PC-3 (cell line): Measurements from ENCODE around the gene OR3A2. TPM values are rescaled to one million over a fixed set of nuclear protein-coding genes. Genes with fewer than 3 reads are reported as not detected.
"Not testable (repeated sequence)": the region's sequence is repeated elsewhere in the genome, so short reads cannot be mapped to it uniquely, and the experiment has no call there.

ENCODE experiments used
- ATAC-seq: fragments of 200-7000 bp; cut with Tn5 transposase; 2 replicates; pipeline ENCODE4 v1.9.1; 2020; ENCODE audit warnings: mild to moderate bottlenecking, moderate library complexity
- BruUV-seq: library from RNA; stranded (reverse); fragments of 400-500 nt; replicated peaks from 2 replicates; lab custom pipeline; 2021; lab: Mats Ljungman, UMichigan
- CTCF ChIA-PET: fragments of 300-600 bp; sonication (Branson Sonifier 250); formaldehyde crosslinking; loops from one replicate; lab custom pipeline; 2022; ENCODE audit warnings: antibody characterized with exemption; lab: Charles Lee
- POLR2A ChIA-PET: fragments of 300-600 bp; sonication (Branson Sonifier 250); formaldehyde crosslinking; loops from one replicate; lab custom pipeline; 2022; ENCODE audit warnings: antibody characterized with exemption; ENCODE audit not compliant: unreplicated experiment; lab: Charles Lee
- DNase-seq: peaks from one replicate; pipeline ENCODE4 v3.0.0-alpha.2; 2015
- H2AFZ ChIP-seq: fragments of 300-600 bp; sonication (generic); 2 replicates; pipeline ENCODE4 v1.6.0; 2016; ENCODE audit warnings: antibody characterized with exemption, low read length
- H3F3A ChIP-seq: fragments of 300-600 bp; sonication (generic); one replicate; pipeline ENCODE4 v1.6.0; 2017; ENCODE audit warnings: antibody characterized with exemption, low read length, control low read depth, mild to moderate bottlenecking; ENCODE audit not compliant: unreplicated experiment
- H3K27ac ChIP-seq: fragments of 300-600 bp; sonication (generic); 2 replicates; pipeline ENCODE4 v1.5.1; 2016; ENCODE audit warnings: mild to moderate bottlenecking, low read length
- H3K27me3 ChIP-seq: fragments of 300-600 bp; sonication (generic); 2 replicates; pipeline ENCODE4 v1.6.1; 2016; ENCODE audit warnings: low read length, mixed read lengths
- H3K36me3 ChIP-seq: fragments of 300-600 bp; sonication (generic); 2 replicates; pipeline ENCODE4 v1.6.1; 2016; ENCODE audit warnings: low read depth, mixed run types, low read length, mixed read lengths
- H3K4me1 ChIP-seq: fragments of 300-600 bp; sonication (generic); 2 replicates; pipeline ENCODE4 v1.5.1; 2016; ENCODE audit warnings: low read length; ENCODE audit not compliant: insufficient read depth
- H3K4me2 ChIP-seq: fragments of 300-600 bp; sonication (generic); 2 replicates; pipeline ENCODE4 v1.6.0; 2016; ENCODE audit warnings: low read length
- H3K4me3 ChIP-seq: fragments of 300-600 bp; sonication (generic); 2 replicates; pipeline ENCODE4 v1.5.1; 2016; ENCODE audit warnings: mild to moderate bottlenecking, low read length, mixed read lengths
- H3K79me2 ChIP-seq: fragments of 300-600 bp; sonication (generic); 2 replicates; pipeline ENCODE4 v1.6.1; 2017; ENCODE audit warnings: low read length, mixed read lengths
- H3K9ac ChIP-seq: fragments of 300-600 bp; sonication (generic); 2 replicates; pipeline ENCODE4 v1.6.0; 2016; ENCODE audit warnings: mild to moderate bottlenecking, low read length
- H3K9me2 ChIP-seq: fragments of 300-600 bp; sonication (generic); replicated peaks from 2 replicates; pipeline ENCODE4 v1.6.1; 2016; ENCODE audit warnings: mixed run types, low read length, mixed read lengths
- H3K9me3 ChIP-seq: fragments of 300-600 bp; sonication (generic); 2 replicates; pipeline ENCODE4 v1.6.1; 2016; ENCODE audit warnings: low read length, mixed read lengths
- H4K20me1 ChIP-seq: fragments of 300-600 bp; sonication (generic); 2 replicates; pipeline ENCODE4 v1.6.1; 2016; ENCODE audit warnings: low read length, mixed read lengths
- CTCF ChIP-seq: fragments of 300-600 bp; sonication (generic); conservative IDR thresholded peaks from 2 replicates; pipeline ENCODE4 v1.5.1; 2017; ENCODE audit warnings: antibody characterized with exemption, low read depth, mild to moderate bottlenecking, low read length
- EZH2 ChIP-seq: fragments of 300-600 bp; sonication (generic); IDR thresholded peaks from one replicate; pipeline ENCODE4 v1.6.1; 2017; ENCODE audit warnings: antibody characterized with exemption, mild to moderate bottlenecking, low read length; ENCODE audit not compliant: unreplicated experiment
- EZH2phosphoT487 ChIP-seq: fragments of 300-600 bp; sonication (generic); IDR thresholded peaks from 2 replicates; pipeline ENCODE4 v1.6.1; 2018; ENCODE audit warnings: mild to moderate bottlenecking, antibody characterized with exemption, low read length, borderline replicate concordance
- intact Hi-C: fragments of 100-400 bp; cut with micrococcal nuclease; formaldehyde crosslinking; loops from 2 replicates; pipeline ENCODE4 v1.9.0; 2023
- total RNA-seq: library from RNA; depleted of rRNA; stranded (reverse); fragments of >200 nt; gene quantifications from 2 replicates; pipeline ENCODE4 v1.2.3, GENCODE V29; 2014

OR3A2 gene
- total RNA-seq, 1 experiment from 2014 or later = not detected

GRCh38 chr17:3389791-3390190 is 3.7 kb upstream of the OR3A2 start:
- no peaks in the 10 kb centered on the region for H3K9me3 ChIP-seq
- no TSS peak for BruUV-seq
- H3K9ac ChIP-seq = no peak overlapping the region
- H2AFZ ChIP-seq = no peak overlapping the region
- H3K36me3 ChIP-seq = no peaks in the 10 kb centered on the region
- H3K4me3 ChIP-seq = no peak overlapping the region
- POLR2A ChIA-PET = no interaction called here
- ATAC-seq (no peak), DNase-seq (no peak)
- H3K27me3 ChIP-seq = no peaks in the 10 kb centered on the region
- no peaks in the 10 kb centered on the region for H3F3A ChIP-seq
- CTCF ChIA-PET = no interaction called here
- no peaks in the 10 kb centered on the region for H3K4me1 ChIP-seq
- no peaks in the 10 kb centered on the region for H3K79me2 ChIP-seq
- no peaks in the 10 kb centered on the region for H3K9me2 ChIP-seq
- H3K27ac ChIP-seq = no peak overlapping the region
- intact Hi-C loops = no loop called here
- no peak overlapping the region for H3K4me2 ChIP-seq
- no peaks in the 10 kb centered on the region for H4K20me1 ChIP-seq
- TF ChIP-seq EZH2 (no peak), EZH2phosphoT487 (no peak), CTCF (no peak)

DNA sequence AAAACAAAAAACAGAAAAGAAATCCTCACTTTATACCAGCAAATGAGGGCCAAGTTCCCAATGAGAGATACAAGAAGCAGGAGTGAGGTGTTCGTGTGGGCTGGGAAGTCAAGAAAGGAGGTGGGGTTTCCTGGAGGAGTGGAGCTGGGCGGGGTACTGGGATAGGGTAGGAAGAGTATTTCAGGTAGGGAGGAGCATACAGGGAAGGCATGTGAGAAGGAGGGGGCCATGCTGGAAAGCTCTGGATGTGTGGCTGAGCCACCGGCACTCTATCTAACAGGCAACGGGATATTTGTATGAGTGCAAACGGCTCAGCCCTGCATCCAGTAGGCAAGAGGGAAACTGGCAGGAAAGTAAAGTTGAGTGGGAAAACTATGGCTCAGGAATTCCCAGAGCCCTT is 4.2 kb downstream of the OR3A2 start:
- intact Hi-C loops = no loop called here
- Histone ChIP-seq H4K20me1 (no peaks in the 10 kb centered on the region), H3K9me3 (no peaks in the 10 kb centered on the region), H3K9ac (no peak overlapping the region), H3K4me2 (no peak overlapping the region), H3K4me3 (no peak overlapping the region), H3K4me1 (no peaks in the 10 kb centered on the region), H3K27me3 (peaks cover 45% of the 10 kb centered on the region), H3K36me3 (no peaks in the 10 kb centered on the region), H3F3A (no peaks in the 10 kb centered on the region), H2AFZ (no peak overlapping the region), H3K9me2 (no peaks in the 10 kb centered on the region), H3K79me2 (no peaks in the 10 kb centered on the region), H3K27ac (no peak overlapping the region)
- no peak for ATAC-seq
- CTCF ChIA-PET = no interaction called here
- TF ChIP-seq EZH2 (no peak), EZH2phosphoT487 (no peak), CTCF (no peak)
- POLR2A ChIA-PET = no interaction called here
- no TSS peak for BruUV-seq
- DNase-seq = no peak

DNA sequence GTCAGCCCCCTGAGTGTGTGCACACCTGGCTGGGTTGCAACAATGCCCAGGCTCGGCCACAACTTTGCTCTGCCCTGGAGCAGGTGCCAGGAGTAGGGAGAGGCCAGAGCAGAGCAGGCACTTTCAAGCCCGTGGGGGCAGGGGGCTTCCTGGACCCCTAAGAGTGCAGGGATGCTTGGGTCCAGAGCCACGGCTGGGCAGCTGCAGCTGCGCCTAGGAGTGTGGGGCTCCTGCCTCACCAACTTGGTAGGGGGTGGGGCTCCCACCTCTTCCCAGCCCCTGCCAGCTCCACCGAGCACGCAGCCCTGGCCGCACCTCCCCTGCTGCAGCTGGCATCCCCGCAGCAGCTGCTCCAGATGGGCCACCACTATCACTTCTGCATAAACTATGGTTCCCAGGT is 7.8 kb downstream of the OR3A2 start:
- Histone ChIP-seq H2AFZ (no peak overlapping the region), H3K36me3 (no peaks in the 10 kb centered on the region), H3K4me3 (no peak overlapping the region), H3K27me3 (peaks cover 45% of the 10 kb centered on the region), H4K20me1 (no peaks in the 10 kb centered on the region), H3K79me2 (no peaks in the 10 kb centered on the region), H3F3A (no peaks in the 10 kb centered on the region), H3K27ac (no peak overlapping the region), H3K9me3 (no peaks in the 10 kb centered on the region), H3K4me2 (no peak overlapping the region), H3K9me2 (no peaks in the 10 kb centered on the region), H3K9ac (no peak overlapping the region), H3K4me1 (no peaks in the 10 kb centered on the region)
- TF ChIP-seq EZH2 (no peak), EZH2phosphoT487 (no peak), CTCF (no peak)
- no peak for DNase-seq
- intact Hi-C loops = no loop called here
- BruUV-seq = no TSS peak
- ChIA-PET POLR2A (no interaction called here), CTCF (no interaction called here)
- no peak for ATAC-seq

GRCh38 chr17:3371167-3371566 is 14.9 kb downstream of the OR3A2 start:
- CTCF ChIA-PET, POLR2A ChIA-PET: not testable (repeated sequence)

More at GRCh38 chr17:3371167-3371566, 14.9 kb downstream of the OR3A2 start:
- H3K9ac ChIP-seq, H3K4me2 ChIP-seq, H3K4me3 ChIP-seq, intact Hi-C loops, H3K27me3 ChIP-seq, H3K9me2 ChIP-seq, DNase-seq, H3K4me1 ChIP-seq, H2AFZ ChIP-seq, BruUV-seq, H3F3A ChIP-seq, H3K27ac ChIP-seq, H3K9me3 ChIP-seq, H4K20me1 ChIP-seq, H3K79me2 ChIP-seq, H3K36me3 ChIP-seq, ATAC-seq: not testable (repeated sequence)
